HG03196 (cell line): ENCODE data around the gene NPTN.
"Not testable (repeated sequence)": the region's sequence is repeated elsewhere in the genome, so short reads cannot be mapped to it uniquely, and the experiment has no call there.

ENCODE experiments used
- ATAC-seq: cut with Tn5 transposase; IDR thresholded peaks from one replicate; pipeline ENCODE4 v1.9.1; 2021; ENCODE audit not compliant: unreplicated experiment

The NPTN gene

DNA sequence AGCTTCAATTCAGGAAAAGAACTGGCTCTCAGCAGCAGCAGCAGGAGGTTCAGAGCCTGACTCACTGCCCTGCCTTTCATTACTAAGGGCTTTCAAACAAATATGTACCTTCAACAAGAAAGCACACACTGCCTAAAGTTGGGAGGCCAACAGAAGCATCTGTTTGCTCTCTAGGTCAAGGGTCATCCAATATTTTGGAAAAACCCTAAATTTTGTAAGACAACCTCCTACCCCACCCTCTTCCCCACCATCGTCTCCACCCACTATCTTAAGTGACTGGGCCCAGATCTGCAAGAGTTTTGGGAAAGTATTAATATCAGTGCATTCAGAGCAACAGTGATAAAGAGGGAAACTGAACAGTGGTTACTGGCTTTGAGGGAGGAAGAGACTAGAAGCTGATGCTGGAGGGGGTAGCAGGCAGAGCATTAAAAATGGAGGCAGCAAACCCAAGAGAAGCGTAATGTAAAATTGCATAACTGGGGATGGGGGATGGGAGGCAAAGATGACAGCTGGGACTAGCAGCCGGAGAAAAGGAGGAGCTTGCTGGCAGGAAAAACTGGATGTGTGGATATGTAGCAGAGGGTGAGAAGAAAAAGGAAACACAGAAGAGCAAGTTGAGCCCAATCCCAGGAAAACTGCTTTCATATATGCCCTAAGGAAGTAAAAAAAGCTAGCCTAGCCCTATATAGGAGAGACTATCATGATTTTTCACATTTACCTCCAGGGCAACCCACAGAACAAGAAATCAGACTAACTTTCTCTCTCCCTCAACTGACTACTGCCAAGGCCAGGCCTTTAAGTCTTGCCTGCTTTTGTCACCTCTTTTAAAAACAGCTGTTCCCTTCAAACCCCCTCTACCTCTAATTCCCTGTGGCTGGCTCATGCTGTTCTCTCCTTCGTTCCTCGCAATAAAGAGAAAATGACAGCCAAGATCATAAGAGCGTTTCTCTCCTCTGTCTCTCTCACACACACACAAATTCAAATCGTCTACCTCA, 31.4 kb downstream of the NPTN start:
- no peak for ATAC-seq

DNA sequence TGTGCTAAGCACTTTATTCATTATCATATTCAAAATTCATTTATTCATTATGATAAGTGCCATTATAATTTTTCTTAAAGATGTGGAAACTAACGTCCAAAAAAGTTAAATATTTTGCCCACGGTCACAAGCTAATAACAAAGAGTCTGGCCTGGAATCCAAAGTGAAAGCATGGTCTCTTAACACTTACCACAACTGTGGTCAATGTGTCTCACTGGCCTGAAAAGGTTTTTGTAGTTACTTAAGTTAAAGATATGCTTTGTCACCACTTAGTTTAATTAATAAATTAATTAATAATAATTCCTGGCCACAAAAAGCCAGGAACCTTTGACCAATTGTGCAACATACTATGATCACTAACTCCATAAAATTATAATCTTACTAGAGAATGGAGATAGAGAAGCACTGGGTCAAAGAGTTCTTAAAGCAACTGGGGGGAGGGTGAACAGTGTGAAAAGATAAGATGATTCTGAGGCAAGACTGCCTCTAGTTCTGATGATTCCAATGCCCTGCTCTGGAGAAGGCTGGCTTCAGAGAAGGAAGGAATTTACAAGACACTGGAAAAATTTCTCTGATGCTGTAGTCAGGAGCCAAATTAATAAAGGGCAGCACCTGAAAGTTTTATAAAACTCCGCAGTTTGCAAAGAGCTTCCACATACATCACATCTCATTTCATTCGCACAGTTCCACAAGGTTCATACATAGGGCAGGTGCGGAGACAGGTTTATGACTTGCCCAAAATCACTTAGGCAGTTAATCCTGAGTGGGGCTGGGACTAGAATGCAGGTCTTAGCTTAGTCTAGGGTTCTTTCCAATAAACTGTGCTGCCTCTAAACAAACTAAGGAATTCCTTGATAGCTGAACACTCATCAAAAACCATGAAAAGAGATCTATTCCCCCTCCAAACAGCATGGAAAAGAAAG, 32.5 kb downstream of the NPTN start:
- ATAC-seq, result no peak

DNA sequence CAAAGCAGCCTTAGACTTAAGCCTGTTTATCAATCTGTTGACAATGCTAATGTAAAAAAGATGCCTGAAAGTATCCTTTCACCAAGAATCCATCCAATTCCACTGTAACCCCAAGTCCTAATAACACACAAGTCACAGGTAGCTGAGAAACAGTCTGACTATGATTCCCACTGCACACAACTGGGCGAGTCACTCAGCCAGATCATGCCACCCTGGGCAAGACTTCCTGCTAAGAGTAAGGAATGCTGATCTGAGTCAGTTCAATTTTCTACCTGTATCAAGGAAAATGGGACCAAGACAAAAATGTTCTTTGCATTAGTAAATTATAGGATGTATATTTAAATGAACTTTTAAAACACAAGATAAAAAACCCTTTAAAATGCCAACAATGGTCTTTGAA, 33.3 kb downstream of the NPTN start:
- no peak for ATAC-seq

DNA sequence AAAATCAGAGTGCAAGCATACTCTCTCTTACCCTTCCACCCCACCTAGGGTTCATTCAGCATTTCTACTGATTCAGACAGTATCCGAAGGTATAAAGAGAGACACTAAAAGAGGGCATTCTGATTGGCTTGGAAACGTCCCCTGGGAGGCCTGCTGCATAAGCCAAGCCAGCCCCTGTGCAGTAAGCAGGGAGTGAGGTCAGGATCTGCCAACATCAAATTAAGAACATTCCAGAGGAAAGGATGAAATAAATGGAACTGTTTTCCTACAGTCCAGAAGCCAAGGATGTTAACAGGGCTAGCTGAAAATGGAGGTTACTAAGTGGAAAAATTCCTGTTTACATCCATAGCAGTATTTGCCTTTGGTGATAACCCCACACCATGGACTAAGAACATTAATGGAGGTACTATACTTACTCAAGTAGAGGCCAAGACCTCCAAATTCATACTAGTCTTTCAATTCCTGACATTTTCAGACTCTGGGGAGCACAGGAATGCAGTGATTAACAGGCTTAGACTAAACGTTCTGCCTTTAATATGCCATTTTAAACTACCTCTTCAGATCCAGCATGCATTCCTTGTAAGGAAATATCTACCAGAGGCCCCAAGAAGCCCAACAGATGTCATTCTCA, 34.5 kb downstream of the NPTN start:
- ATAC-seq, result no peak

DNA sequence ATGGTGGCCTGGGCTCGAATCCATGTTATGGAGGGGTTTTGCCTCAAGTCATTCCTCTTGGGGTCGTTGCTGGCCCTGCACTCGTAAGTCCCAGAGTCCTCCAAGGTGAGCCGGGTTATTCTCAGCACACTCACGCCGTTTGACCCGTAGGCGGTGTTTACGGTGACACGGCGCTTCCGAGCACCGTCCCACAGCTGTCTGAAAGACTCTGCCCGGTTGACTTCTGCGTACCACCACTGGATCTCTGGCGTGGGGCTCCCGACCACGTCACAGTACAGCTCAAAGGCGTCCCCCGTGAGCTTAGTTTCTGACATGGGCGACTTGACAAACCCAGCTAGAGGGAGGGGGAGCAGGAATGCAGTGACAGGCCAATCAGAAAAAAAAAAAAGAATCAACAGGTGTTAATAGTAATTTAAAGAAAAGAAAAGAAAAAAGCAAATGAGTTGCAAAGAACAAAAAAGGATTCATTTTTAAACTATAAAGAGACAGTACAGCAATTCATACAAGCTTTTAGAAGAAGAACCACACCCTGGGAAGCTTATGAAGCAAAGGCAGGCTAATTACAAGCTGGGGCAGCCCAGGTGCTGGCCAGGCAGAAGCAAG, 36.1 kb downstream of the NPTN start:
- no peak for ATAC-seq

DNA sequence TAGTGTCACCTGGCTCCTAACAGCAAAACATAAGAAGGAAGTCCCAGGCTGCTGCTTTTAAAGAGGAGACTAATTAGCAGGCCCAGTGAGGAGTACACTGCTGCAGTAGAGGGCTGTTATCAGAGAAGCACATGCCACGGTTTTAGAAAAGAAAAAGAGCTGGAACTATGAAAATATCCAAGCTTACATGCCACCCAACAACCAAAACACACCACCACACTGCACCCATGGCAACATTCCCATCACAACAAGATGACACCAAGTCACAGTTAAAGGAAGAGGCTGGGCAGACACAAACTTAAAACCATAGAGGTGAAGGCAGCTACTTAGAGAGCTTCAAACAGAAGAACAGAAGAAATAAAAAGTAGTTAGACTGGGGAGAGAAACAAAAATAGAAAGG, 37.0 kb downstream of the NPTN start:
- no peak for ATAC-seq

DNA sequence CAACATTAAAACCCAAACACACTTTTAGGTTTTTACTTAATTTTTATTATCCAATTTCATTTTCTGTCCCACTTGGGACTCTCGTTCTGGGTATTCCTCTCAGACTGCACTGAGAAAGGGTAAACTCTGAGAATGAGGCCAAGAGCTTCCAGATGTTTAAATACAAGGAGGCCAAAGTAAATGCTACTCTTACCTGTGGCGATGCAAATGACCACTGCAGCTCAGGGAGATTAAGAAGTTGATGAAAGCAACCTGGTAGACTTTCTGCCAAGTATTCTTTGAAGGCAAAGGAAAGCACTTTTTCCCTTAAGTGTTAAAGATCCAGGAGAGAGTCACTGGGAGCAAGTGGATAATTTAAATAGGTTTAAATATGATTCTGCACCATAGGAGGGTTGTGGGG, 39.1 kb downstream of the NPTN start:
- ATAC-seq, result no peak

DNA sequence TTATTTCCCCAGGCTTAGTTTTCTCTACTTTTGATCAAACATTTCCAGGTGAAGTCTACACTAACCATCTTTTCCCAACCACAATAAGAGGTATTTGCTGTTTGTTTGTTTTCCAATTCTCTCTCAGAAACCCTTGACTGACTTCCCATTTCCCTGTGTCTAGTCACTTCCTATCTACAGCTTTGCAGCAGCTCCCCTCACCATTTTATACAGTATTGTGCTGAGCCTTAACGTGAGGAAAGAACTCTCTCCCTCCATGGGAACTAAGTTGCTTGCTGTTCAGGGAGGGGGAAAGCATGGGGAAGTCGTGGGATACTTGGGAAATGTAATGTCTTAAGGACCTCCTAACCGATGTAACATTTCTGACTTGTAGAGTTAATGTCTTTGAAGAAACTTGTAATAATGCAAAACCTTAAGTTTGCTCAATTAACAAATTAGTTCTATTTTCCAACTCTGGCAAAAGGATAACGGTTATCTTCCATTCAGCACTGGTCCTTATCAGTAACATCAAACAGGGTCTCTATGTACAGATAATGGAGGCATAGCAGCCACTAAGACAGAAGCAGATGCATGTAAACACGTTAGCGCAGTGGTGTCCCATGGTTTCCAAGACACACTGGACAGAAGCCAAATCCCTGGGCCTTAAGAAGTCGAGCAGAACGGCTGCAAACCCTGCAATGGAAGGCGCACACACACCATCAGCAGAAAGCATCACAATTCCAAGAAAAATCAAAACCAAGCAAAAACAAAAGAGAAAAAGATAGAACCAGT, 39.7 kb downstream of the NPTN start:
- ATAC-seq, result no peak

DNA sequence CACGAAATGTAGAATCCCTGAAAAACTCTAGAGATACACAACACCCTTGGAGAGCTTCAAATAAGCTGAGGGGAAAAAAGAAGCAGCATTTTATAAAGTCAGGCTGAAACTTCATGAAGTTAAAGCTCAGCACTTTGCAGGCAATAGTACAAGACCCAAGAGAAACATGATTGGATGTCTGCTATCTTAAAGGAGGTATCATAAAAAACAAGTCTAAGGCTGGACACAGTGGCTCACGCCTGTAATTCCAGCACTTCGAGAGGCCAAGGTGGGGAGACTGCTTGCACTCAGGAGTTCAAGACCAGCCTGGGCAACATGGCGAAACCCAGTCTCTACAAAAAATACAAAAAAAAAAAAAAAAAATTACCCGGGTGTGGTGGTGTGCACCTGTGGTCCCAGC, 42.9 kb downstream of the NPTN start:
- no peak for ATAC-seq

DNA sequence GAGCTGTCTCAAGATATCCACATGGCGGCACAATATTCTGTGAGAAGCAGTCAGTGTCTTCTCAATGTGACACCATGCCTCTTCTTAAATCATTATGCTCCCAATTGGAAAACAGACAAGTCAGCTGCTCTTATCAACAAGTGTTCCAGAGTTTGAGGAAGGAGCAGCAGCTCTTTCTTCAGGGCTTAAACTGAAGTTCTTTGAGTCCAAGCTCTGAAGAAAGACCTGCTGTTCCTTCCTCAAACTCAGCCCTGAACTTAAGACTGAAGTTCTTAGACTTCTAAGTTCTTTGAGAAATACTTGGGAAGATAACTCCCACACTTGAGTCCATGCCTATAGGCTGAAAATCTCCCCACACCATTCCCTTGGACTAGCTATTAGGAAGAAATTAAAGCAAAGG, 43.4 kb downstream of the NPTN start:
- ATAC-seq, result no peak

DNA sequence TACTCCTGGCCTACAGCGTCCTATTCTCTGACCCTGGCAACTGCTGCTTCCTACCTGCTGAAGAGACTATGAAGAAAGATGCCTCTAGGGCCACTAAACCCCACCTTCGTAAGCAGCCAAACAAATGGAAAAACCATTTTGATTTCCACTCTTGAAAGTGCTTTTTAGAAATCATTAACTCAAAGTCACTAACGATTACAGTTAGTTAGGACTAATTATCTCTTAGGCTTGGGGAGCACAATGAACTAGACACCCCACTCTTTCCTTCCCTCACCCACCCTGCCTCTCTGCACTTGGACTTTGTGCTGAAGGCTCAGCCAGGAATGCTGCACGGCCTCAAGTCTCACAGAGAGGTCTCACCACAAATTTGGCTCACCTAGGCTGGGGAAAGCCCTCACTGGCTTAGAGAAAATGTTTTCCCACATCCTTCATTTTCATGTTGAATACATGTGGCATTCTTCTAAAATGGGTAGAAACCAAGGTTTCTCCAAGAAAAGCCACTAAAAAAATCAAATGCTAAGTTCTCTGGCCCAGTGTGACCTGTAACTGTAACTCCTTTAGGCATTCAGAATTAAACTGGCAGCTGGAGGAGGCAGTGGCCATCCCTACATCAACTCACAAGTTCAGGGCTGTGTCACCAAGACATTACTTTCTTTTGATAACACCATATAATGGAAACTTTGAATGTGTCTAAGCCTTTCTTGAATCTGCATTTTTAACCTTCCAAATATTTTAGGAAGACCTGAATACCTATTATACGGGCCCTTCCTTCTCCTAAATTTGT, 47.1 kb downstream of the NPTN start:
- ATAC-seq, result no peak

DNA sequence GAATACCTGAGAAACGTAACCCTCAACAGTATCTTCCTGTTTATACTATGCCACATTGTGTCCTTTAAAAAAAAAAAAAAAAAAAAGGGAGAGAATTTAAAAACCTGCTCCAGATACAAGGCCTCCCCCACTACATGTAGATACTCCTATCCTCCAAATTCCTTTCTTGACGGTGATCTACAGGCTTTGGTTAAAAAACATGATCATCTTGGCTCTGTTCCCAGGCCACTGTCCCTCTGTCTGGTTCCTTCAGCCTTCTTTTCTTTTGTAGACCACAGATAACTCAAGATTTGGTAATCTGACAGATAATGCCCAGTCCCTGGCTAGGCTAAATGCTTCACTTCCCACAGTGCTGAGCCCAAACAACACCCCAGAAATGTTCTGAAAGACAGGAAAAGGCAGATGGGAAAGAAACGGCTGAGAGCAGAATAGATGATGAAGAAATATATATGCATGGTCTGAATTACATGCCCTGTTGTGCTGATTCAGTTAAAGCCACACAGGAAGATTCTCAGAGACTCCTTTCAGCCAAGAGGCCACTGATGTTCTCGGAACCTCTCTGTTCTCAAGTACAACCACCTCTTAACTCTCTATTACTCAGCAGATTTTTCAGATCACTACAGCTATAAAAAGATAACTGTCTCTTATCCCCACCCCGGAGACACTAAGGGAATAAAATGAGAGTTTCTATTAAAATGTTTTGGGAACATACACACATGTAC, 48.3 kb downstream of the NPTN start:
- no peak for ATAC-seq

DNA sequence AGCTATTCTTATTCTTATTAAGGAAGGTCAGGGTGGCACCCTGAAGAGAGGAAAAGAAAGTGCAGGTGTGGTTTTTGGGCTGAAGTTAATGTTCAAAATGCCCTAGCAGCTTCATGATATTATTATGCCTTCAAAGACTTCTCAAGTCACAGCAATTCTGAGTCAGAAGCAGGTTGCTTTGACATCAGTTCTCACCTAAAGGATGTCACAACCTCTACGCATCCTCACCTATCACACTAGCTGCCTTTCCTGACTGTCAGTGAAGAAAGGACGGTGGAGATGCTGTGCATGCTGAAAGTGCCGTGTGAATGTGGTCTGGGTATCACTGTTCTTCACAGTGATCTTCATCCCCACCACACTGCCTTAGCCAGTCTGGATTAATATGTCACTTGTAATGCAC, 49.6 kb downstream of the NPTN start:
- no peak for ATAC-seq

DNA sequence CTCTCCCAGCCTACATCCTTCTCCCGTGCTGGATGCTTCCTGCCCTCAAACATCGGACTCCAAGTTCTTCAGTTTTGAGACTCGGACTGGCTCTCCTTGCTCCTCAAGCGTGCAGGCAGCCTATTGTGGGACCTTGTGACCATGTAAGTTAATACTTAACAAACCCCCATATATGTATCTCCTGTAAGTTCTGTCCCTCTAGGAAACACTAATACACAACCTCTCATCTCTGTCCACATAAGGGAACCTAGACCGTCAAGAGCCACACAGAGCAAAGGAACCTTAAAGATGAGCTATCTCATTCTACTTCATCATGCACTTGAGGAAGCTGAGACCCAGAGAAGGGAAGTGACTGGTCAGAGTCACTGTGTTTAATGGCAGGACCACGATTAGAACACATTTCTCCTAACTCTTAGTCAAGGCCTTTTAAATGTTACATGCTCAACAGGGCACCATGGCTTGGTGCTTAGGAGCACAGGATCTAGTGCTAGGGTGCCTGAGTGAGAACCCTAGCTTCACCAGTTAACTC, 50.3 kb downstream of the NPTN start:
- no peak for ATAC-seq

DNA sequence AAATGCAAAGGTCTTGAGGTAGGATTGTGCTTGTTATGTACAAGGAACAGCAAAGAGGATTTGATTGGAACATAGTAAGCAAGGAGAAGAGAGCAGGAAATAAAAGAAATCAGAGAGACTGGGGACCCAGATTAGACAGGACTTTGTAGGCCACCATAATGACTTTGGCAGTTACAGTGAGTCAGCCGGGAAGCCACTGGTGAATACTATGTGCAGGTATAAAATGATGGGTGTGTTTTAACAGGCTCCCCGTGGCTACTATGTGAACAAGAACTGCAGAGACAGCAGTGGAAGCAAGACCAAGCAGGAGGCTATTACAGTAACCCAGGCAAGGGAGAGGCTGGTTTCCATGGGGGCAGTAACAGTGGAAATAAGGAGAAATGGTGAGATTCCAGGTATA, 55.2 kb downstream of the NPTN start:
- no peak for ATAC-seq

DNA sequence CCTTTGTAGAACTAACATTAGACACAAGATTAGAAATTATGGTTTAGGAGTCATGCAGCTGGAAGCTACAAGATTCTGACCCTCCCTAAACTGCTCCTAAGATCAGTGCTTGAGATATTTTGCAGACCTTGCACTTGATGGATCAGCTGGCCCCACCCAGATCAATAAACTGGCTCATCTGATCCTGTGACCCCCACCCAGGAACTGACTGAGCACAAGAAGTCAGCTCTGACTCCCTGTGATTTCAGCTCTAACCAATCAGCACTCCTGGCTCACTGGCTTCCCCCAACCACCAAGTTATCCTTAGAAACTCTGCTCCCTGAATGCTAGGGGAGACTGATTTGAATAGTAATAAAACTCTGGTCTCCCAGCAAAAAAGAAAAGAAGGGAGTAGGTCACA, 55.6 kb downstream of the NPTN start:
- ATAC-seq, result not testable (repeated sequence)

DNA sequence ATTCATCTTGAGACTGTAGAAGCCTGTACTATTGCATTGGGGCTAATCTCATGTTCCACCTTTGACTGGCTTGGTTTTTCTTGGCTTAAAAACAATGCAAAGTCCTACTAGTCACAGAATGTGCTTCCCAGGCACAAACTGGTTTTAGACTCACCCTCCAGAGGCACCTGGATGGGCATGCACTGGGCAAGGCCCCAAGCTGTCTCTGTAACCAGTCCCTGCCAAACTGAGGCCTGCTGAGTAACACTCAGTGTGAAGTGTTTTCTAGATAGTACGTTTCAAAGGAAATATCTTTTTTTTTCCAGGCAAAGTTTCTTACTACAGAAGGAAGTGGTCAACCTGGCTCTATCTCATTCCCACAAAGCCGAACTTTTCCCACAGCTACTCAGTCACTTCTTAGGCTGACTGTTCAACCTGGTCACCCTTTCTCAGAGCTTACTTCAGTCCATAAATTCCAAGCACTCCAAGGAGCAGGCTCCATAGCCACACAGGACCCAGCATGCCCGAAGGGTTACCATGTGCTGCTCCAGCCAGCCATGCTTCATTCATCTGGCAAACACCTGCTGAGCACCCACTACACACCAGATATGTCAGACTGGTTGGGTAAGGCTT, 57.4 kb downstream of the NPTN start:
- no peak for ATAC-seq

DNA sequence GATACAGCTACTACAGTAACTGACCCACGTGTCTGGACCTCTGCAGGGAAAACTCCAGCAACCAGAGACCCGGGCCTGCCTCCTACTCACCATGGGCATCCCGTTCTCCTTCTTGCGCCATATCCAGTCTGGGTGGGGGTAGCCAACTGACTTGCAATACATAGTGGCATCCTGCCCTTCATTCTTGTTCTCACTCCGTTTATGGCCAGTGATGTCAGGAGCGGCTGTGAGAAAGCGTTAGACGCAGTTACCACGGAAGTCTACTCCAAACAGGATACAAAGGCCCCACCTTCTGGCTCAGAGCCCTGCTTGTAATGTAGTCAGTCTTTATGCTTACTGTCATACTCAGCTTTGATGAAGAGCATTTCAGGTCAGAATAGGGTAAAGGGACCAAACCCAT, 59.6 kb downstream of the NPTN start:
- ATAC-seq, result no peak
